Esophagus squamous epithelium (tissue), 4 donors: ENCODE data around the gene OR6Y1.

Experiments
- CTCF ChIP-seq, 6 experiments: fragments of 450-650 bp in 4 of 6; fragments of 200-600 bp in 2 of 6; sonication (generic) in 2 of 6; IDR thresholded peaks; one replicate each; pipeline ENCODE4 v1.5.1; 2016 to 2019; ENCODE audit warnings: antibody characterized with exemption in 6 of 6, mild to moderate bottlenecking in 4 of 6, moderate library complexity in 4 of 6
- POLR2A ChIP-seq, 4 donors: fragments of 450-650 bp; IDR thresholded peaks; one replicate each; pipeline ENCODE4 v1.6.1; 2017; ENCODE audit warnings: antibody characterized with exemption in 4 of 4, mild to moderate bottlenecking in 4 of 4, moderate library complexity in 3 of 4

GRCh38 chr1:158534496-158534895 is 19.7 kb downstream of the OR6Y1 start:
- TF ChIP-seq POLR2A (IDR thresholded peaks at IDR 0.05) (no peak), CTCF (IDR thresholded peaks at IDR 0.05) (no peak)
